ENCODE data around the gene EPHB1.

The EPHB1 gene

GRCh38 chr3:135246027-135246426 lies 451.0 kb downstream of the EPHB1 start:
- no peaks in the 10 kb centered on the region for H3K4me1 Mint-ChIP-seq
- H3K36me3 Mint-ChIP-seq = no peaks in the 10 kb centered on the region
- H3K9me3 Mint-ChIP-seq = no peaks in the 10 kb centered on the region
- no peak overlapping the region for H3K27ac Mint-ChIP-seq
- H3K27me3 Mint-ChIP-seq = no peaks in the 10 kb centered on the region
- H3K4me3 Mint-ChIP-seq = no peak overlapping the region

DNA sequence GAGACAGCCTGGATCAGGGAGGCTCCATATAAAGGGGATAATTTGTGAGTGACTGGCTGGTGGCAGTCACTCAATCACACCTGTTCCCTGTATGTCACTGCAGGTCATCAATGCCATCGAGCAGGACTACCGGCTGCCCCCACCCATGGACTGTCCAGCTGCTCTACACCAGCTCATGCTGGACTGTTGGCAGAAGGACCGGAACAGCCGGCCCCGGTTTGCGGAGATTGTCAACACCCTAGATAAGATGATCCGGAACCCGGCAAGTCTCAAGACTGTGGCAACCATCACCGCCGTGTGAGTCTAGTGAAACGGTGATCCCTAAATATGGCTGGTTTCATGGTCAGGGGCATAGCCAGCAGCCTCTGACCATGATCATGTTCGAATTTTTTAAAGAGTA lies 453.2 kb downstream of the EPHB1 start:
- H3K27ac Mint-ChIP-seq = no peak overlapping the region
- H3K36me3 Mint-ChIP-seq = no peaks in the 10 kb centered on the region
- no peaks in the 10 kb centered on the region for H3K4me1 Mint-ChIP-seq
- H3K9me3 Mint-ChIP-seq = no peaks in the 10 kb centered on the region
- no peaks in the 10 kb centered on the region for H3K27me3 Mint-ChIP-seq
- no peak overlapping the region for H3K4me3 Mint-ChIP-seq

GRCh38 chr3:135249186-135249585 lies 454.1 kb downstream of the EPHB1 start:
- Mint-ChIP-seq H3K27ac (no peak overlapping the region), H3K36me3 (no peaks in the 10 kb centered on the region), H3K4me3 (no peak overlapping the region), H3K27me3 (no peaks in the 10 kb centered on the region), H3K4me1 (no peaks in the 10 kb centered on the region), H3K9me3 (no peaks in the 10 kb centered on the region)

GRCh38 chr3:135258916-135259315 lies 463.9 kb downstream of the EPHB1 start:
- no peaks in the 10 kb centered on the region for H3K36me3 Mint-ChIP-seq
- no peaks in the 10 kb centered on the region for H3K27me3 Mint-ChIP-seq
- H3K4me3 Mint-ChIP-seq = no peak overlapping the region
- no peaks in the 10 kb centered on the region for H3K9me3 Mint-ChIP-seq
- H3K27ac Mint-ChIP-seq = no peak overlapping the region
- H3K4me1 Mint-ChIP-seq = no peaks in the 10 kb centered on the region

- Mint-ChIP-seq H3K4me3 (no peak overlapping the region), H3K27ac (no peak overlapping the region), H3K4me1 (no peaks in the 10 kb centered on the region), H3K36me3 (no peaks in the 10 kb centered on the region), H3K9me3 (no peaks in the 10 kb centered on the region), H3K27me3 (no peaks in the 10 kb centered on the region)
Measured at GRCh38 chr3:135260025-135260424, 465.0 kb downstream of the EPHB1 start.

GRCh38 chr3:135261214-135261775 lies 466.2 kb downstream of the EPHB1 start:
- H3K4me1 Mint-ChIP-seq = no peaks in the 10 kb centered on the region
- H3K27ac Mint-ChIP-seq = no peak overlapping the region
- H3K27me3 Mint-ChIP-seq = no peaks in the 10 kb centered on the region
- no peak overlapping the region for H3K4me3 Mint-ChIP-seq
- no peaks in the 10 kb centered on the region for H3K36me3 Mint-ChIP-seq
- H3K9me3 Mint-ChIP-seq = no peaks in the 10 kb centered on the region

DNA sequence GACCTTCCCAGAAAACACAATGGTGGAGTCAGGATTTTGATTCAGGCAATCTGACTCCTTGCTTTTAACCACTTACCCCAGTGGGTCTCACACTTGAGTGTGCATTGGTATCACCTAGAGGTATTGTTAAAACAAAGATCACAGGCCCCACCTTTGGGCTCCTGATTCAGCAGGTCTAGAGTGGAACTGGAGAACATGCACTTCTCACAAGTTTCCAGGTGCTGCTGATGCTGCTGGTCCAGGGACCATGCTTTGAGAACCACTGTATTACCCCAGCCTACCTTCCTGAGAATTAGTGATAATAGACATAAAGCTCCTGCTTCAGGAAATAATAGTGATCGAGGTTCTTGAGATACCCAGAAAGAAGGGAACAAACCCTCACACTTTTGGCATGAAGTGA lies 466.9 kb downstream of the EPHB1 start:
- no peaks in the 10 kb centered on the region for H3K27me3 Mint-ChIP-seq
- H3K4me1 Mint-ChIP-seq = no peaks in the 10 kb centered on the region
- no peak overlapping the region for H3K4me3 Mint-ChIP-seq
- no peaks in the 10 kb centered on the region for H3K36me3 Mint-ChIP-seq
- H3K27ac Mint-ChIP-seq = no peak overlapping the region
- H3K9me3 Mint-ChIP-seq = no peaks in the 10 kb centered on the region

DNA sequence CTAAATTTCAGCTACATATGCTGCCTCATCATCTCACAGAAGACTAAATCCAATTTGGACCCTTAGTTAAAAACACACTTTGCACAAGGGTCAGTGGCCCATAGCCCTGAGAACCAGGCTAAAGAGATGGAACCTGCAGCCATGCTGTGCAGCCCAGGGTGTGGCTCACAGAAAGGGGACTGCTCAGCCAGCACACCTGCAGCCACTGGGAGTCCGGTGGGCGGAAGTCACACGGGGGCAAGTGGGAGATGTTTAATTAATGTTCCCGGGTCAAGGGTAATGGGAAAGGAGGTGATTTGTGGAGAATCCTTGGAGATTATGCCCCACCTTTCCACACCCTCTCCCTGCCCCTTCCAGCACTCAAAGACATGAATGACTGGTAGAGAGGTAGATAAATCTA lies 467.4 kb downstream of the EPHB1 start:
- Mint-ChIP-seq H3K9me3 (no peaks in the 10 kb centered on the region), H3K36me3 (no peaks in the 10 kb centered on the region), H3K27ac (no peak overlapping the region), H3K27me3 (no peaks in the 10 kb centered on the region), H3K4me3 (no peak overlapping the region), H3K4me1 (no peaks in the 10 kb centered on the region)

DNA sequence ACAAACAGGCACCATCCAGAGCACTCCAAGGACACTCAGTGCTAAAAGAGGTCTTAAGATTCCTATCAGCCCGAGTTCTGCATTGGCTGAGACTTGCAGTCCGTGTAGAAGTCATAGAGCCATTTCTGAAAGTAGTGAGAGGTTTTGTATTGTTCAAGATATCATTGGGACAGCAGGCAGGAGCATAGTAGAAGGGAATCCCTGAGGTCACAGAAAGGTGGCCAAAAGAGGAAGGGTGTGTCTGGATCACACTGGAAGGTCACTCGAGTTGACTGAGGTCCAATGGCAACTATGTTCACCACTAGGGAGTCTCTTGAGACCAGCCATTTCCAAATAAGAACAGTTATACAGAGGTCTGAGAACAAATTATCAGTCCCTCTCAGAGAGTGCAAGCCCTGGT lies 468.3 kb downstream of the EPHB1 start:
- H3K4me3 Mint-ChIP-seq = no peak overlapping the region
- no peaks in the 10 kb centered on the region for H3K9me3 Mint-ChIP-seq
- no peaks in the 10 kb centered on the region for H3K36me3 Mint-ChIP-seq
- no peak overlapping the region for H3K27ac Mint-ChIP-seq
- no peaks in the 10 kb centered on the region for H3K27me3 Mint-ChIP-seq
- H3K4me1 Mint-ChIP-seq = no peaks in the 10 kb centered on the region

DNA sequence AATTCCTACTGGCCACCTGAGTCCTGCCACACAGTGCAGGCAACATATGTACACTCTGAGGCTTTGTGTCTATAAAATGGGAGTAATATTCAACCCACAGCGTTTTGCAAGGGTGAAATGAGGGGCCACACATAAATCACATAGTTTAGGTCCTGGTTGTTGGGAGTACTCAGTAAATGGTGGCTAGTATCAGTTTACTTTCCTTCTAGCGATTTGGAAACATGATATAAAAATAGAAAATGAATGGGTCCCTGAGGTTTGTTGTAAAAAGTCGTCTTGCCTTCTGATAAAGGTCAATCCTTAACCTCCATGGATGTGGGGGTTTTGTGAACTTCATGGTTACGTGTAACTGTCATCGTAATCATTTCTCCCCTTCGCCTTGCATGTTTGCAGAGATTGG lies 472.4 kb downstream of the EPHB1 start:
- no peaks in the 10 kb centered on the region for H3K4me1 Mint-ChIP-seq
- no peak overlapping the region for H3K4me3 Mint-ChIP-seq
- no peak overlapping the region for H3K27ac Mint-ChIP-seq
- H3K9me3 Mint-ChIP-seq = no peaks in the 10 kb centered on the region
- H3K36me3 Mint-ChIP-seq = no peaks in the 10 kb centered on the region
- peaks cover 2% of the 10 kb centered on the region for H3K27me3 Mint-ChIP-seq

DNA sequence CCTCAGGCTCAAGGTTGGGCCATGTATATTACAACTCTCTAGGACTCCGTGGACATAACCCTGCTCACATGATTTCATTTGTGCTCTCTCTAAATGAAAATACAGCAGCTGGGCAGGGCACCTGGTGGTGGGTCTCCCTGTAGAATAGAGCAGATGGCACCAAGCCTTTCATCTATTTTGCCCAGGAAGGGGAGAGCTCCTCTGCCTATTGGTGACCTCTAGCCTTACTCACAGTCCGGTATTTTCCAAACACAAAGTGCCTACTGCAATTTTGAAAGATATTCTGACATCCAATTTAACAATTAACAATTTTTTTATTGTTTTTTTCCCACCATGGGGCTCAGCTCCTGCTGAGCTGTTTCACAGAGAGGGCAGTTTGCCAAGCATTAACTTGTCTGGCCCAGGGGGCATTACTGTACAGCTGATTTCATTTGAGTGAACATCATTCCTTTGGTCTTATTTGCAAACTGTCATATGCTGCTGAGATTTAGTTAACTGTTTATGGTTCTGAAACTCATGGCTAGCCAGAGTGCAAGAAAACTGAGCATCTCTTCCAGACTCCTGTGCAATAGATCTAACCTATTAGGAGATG lies 474.0 kb downstream of the EPHB1 start:
- H3K4me3 Mint-ChIP-seq = no peak overlapping the region
- no peaks in the 10 kb centered on the region for H3K36me3 Mint-ChIP-seq
- no peaks in the 10 kb centered on the region for H3K9me3 Mint-ChIP-seq
- no peak overlapping the region for H3K27ac Mint-ChIP-seq
- H3K4me1 Mint-ChIP-seq = no peaks in the 10 kb centered on the region
- peaks cover 3% of the 10 kb centered on the region for H3K27me3 Mint-ChIP-seq

DNA sequence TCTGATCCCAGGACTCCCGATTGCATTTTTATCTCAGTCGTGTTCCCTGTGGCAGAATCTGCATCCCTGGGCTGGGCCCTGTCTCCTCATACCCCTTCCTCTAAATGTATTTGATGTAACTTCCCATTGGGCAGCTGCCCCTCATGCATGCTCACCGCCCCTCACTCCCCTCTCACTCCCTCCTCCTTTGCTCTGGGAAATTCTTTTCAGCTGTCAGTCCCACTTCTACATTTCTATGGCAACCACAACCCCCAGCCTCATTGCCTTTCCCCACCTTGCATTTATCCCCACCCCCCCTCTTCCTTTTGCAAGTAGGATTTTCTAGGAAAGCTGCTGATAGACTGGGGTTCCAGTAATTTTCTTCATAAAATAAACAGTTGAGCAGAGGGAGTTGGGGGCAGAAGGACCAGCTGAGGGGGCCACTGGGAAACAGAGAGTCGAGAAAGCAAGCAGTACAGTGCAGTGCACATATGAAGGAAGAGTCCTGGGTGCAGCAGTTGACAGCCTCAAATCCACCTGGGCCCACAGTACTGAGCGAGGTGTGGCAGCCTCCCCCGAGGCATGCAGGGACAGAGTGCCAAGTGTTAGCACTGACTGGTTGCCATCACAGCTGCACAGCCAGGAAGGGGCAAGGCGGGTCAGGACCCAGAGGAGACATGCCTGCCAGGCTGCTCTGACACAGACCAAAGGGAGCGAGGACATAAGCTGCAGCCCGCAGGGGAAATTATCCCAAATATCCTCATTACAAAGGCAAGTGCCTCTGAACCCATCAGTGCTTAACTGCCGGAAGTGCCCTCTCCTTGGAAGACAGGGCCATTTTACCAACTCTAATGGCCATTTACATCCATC lies 476.3 kb downstream of the EPHB1 start:
- Mint-ChIP-seq H3K4me1 (no peaks in the 10 kb centered on the region), H3K27ac (no peak overlapping the region), H3K36me3 (no peaks in the 10 kb centered on the region), H3K4me3 (no peak overlapping the region), H3K9me3 (no peaks in the 10 kb centered on the region), H3K27me3 (peaks cover 3% of the 10 kb centered on the region)

DNA sequence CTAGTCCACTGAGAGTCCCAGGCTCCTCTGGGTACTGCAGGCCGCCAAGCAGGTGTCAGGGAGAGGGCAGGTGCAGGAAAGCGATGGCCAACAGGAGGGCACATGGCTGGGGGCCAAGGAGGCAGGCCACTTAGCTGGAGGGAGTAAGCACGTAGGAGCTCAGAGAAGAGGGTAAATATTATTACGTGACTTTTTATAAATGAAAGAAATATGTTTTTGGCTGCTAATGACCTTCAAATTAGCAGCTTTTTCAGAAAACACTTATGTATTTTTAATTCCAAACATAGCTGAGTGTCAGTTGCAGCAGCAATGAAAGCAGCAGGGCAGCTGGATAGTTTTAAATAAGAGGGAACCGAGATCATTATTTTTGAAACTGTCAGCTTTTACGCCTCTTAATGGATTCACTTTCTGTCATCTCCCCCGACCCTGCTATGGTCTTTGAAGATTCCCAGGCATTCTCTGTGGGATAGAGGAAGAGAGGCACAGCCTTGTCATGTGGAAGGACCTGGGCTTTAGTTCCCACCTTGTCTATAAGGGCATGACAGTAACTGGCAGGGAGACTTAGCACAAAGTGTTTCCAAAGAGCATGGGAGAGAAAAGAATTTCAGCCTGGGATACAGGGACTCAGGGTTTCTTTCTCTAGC lies 477.1 kb downstream of the EPHB1 start:
- no peaks in the 10 kb centered on the region for H3K9me3 Mint-ChIP-seq
- H3K27ac Mint-ChIP-seq = no peak overlapping the region
- no peaks in the 10 kb centered on the region for H3K36me3 Mint-ChIP-seq

DNA sequence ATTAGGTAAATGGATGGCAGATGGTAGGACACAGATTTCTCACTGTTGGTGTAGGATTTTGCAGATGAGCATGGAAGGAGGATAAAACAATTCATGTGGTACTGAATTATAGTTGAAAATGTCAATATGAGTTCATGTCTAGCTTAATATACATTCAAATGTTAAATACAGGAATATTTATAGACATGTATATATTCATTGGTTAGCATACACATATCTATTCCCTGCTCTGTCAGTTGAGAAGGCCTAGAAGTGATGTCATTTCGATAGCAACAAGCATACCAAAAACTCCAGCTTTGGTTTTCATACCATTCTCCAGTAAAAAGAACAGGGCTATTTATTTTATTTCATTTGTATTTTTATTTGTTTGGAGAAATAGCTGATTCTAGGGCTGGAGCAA lies 497.1 kb downstream of the EPHB1 start:
- H3K27ac Mint-ChIP-seq = no peak overlapping the region
- H3K4me3 Mint-ChIP-seq = no peak overlapping the region
- H3K9me3 Mint-ChIP-seq = peaks cover 5% of the 10 kb centered on the region
- H3K36me3 Mint-ChIP-seq = no peaks in the 10 kb centered on the region
- H3K27me3 Mint-ChIP-seq = no peaks in the 10 kb centered on the region
- no peaks in the 10 kb centered on the region for H3K4me1 Mint-ChIP-seq

More for the DNA sequence above, 477.1 kb downstream of the EPHB1 start:
- Mint-ChIP-seq H3K4me1 (no peaks in the 10 kb centered on the region), H3K27me3 (peaks cover 3% of the 10 kb centered on the region), H3K4me3 (no peak overlapping the region)

DNA sequence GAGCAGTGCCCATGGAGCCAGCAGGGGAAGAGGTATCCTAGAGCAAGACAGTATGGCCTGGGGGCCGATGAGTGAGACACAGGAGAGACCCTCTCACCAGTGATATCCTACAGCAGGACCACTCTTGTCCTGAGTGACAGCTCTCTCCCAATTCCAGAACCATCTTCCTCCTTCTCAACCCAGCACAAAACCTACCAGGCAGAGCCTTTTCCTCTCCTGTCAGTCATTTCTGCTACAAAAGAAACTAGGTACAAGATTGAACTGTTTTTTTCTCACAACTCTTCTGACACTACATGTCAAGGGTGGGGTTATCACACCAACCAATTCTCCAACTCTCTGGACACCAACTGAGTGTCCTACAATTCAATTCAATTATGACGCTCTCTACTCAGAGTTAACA lies 506.6 kb downstream of the EPHB1 start:
- no peak overlapping the region for H3K27ac Mint-ChIP-seq

DNA sequence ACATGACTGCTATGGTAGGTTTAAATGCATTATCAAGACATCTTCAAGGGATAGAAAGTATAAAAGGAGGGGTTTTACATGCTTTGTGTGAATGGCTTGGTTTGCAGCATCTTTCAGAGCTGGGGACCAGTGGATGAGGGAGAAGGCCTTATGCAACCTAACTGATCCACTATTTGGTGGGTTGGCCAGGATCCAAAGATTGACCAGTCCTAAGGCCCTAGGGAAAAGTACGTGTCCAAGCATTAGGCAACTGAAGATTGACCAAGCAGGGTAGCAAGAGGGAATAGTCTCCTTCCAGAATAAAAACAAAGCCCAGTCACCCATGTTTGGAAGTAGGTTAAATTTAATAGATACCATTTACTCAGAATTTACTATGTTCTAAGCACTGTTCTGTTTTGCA lies 509.3 kb downstream of the EPHB1 start:
- no peaks in the 10 kb centered on the region for H3K4me1 Mint-ChIP-seq
- H3K36me3 Mint-ChIP-seq = no peaks in the 10 kb centered on the region
- H3K9me3 Mint-ChIP-seq = no peaks in the 10 kb centered on the region
- no peak overlapping the region for H3K4me3 Mint-ChIP-seq
- no peak overlapping the region for H3K27ac Mint-ChIP-seq
- H3K27me3 Mint-ChIP-seq = no peaks in the 10 kb centered on the region

More for the DNA sequence above, 506.6 kb downstream of the EPHB1 start:
- H3K27me3 Mint-ChIP-seq = no peaks in the 10 kb centered on the region
- H3K4me3 Mint-ChIP-seq = no peak overlapping the region
- H3K4me1 Mint-ChIP-seq = no peaks in the 10 kb centered on the region
- H3K9me3 Mint-ChIP-seq = no peaks in the 10 kb centered on the region
- H3K36me3 Mint-ChIP-seq = no peaks in the 10 kb centered on the region
